Mesothelial cell of epicardium (in vitro differentiated cells): ENCODE measurements around the gene GLMP. TPM values are rescaled to one million over a fixed set of nuclear protein-coding genes. Genes with fewer than 3 reads are reported as not detected.
A peak's percentile ranks its signal among the peaks of the same experiment; 100 is the strongest.

Experiments
- DNase-seq, 2 experiments: peaks; one replicate each; pipeline ENCODE4 v3.0.0; 2021; ENCODE audit warnings: low spot score in 2 of 2; ENCODE audit not compliant: unreplicated experiment in 2 of 2
- H3K27ac Mint-ChIP-seq: 2 replicates; pipeline ENCODE4 v1.8.0; 2021; ENCODE audit warnings: mixed read lengths
- H3K27me3 Mint-ChIP-seq: 2 replicates; pipeline ENCODE4 v1.8.0; 2021; ENCODE audit warnings: low read depth, mixed read lengths
- H3K36me3 Mint-ChIP-seq: 2 replicates; pipeline ENCODE4 v1.8.0; 2021; ENCODE audit warnings: mixed read lengths
- H3K4me1 Mint-ChIP-seq: 2 replicates; pipeline ENCODE4 v1.8.0; 2021; ENCODE audit warnings: mixed read lengths
- H3K4me3 Mint-ChIP-seq: 2 replicates; pipeline ENCODE4 v1.8.0; 2021; ENCODE audit warnings: mild to moderate bottlenecking, moderate library complexity, mixed read lengths
- H3K9me3 Mint-ChIP-seq: 2 replicates; pipeline ENCODE4 v1.8.0; 2021; ENCODE audit warnings: mixed read lengths
- total RNA-seq: library from RNA; stranded (reverse); gene quantifications from 3 replicates; pipeline ENCODE4 v1.2.1, GENCODE V29; 2021
- TF ChIP-seq, protein P1 (sequence below): fragments of 200-600 bp; sonication (generic); IDR thresholded peaks from one replicate; pipeline ENCODE4 v1.5.0; 2021; ENCODE audit warnings: antibody characterized with exemption; ENCODE audit not compliant: unreplicated experiment

Gene GLMP
- total RNA-seq, 1 donor from 2014 or later, result 60.2 TPM

- TF ChIP-seq, protein P1, sequence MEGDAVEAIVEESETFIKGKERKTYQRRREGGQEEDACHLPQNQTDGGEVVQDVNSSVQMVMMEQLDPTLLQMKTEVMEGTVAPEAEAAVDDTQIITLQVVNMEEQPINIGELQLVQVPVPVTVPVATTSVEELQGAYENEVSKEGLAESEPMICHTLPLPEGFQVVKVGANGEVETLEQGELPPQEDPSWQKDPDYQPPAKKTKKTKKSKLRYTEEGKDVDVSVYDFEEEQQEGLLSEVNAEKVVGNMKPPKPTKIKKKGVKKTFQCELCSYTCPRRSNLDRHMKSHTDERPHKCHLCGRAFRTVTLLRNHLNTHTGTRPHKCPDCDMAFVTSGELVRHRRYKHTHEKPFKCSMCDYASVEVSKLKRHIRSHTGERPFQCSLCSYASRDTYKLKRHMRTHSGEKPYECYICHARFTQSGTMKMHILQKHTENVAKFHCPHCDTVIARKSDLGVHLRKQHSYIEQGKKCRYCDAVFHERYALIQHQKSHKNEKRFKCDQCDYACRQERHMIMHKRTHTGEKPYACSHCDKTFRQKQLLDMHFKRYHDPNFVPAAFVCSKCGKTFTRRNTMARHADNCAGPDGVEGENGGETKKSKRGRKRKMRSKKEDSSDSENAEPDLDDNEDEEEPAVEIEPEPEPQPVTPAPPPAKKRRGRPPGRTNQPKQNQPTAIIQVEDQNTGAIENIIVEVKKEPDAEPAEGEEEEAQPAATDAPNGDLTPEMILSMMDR, result no peak
- no peak overlapping the region for H3K4me3 Mint-ChIP-seq
Observed at GRCh38 chr1:156285437-156285836, 10.0 kb downstream of the GLMP start.

GRCh38 chr1:156284757-156285156 lies 10.7 kb downstream of the GLMP start:
- peaks cover 3% of the 10 kb centered on the region for H3K36me3 Mint-ChIP-seq
- H3K27ac Mint-ChIP-seq, result no peak overlapping the region
- peak overlapping the region; percentile 86 for H3K4me3 Mint-ChIP-seq
- no peaks in the 10 kb centered on the region for H3K27me3 Mint-ChIP-seq
- H3K9me3 Mint-ChIP-seq, result no peaks in the 10 kb centered on the region
- peaks cover 33% of the 10 kb centered on the region for H3K4me1 Mint-ChIP-seq
- TF ChIP-seq, protein P1, result no peak
- no peak for DNase-seq

More at GRCh38 chr1:156285437-156285836, 10.0 kb downstream of the GLMP start:
- Mint-ChIP-seq H3K4me1 (peaks cover 33% of the 10 kb centered on the region), H3K9me3 (no peaks in the 10 kb centered on the region), H3K36me3 (peaks cover 3% of the 10 kb centered on the region), H3K27ac (no peak overlapping the region), H3K27me3 (no peaks in the 10 kb centered on the region)
- no peak for DNase-seq

GRCh38 chr1:156284112-156284511 lies 11.4 kb downstream of the GLMP start, which contains the start of gene TMEM79:
Gene TMEM79 (plus strand): TSS chr1:156284325. CDS start chr1:156285227, 902 bp downstream.
- peak within 1 kb of the TSS; percentile 95 for H3K27ac Mint-ChIP-seq
- no peaks in the 10 kb centered on the region for H3K27me3 Mint-ChIP-seq
- no peak for DNase-seq

GRCh38 chr1:156283521-156283920 lies 12.0 kb downstream of the GLMP start:
- Mint-ChIP-seq H3K4me1 (peaks cover 33% of the 10 kb centered on the region), H3K36me3 (peaks cover under 1% of the 10 kb centered on the region), H3K9me3 (no peaks in the 10 kb centered on the region), H3K4me3 (peak overlapping the region; percentile 86), H3K27me3 (no peaks in the 10 kb centered on the region), H3K27ac (peak overlapping the region; percentile 95)
- TF ChIP-seq, protein P1, result no peak
- DNase-seq, result no peak

More at GRCh38 chr1:156284112-156284511, 11.4 kb downstream of the GLMP start, which contains the start of gene TMEM79:
- Mint-ChIP-seq H3K9me3 (no peaks in the 10 kb centered on the region), H3K4me3 (peak within 1 kb of the TSS; percentile 86), H3K36me3 (peaks cover 3% of the 10 kb centered on the region), H3K4me1 (peaks cover 33% of the 10 kb centered on the region)
- TF ChIP-seq, protein P1, result no peak

- DNase-seq, result peak; percentile 88 to 94
- Mint-ChIP-seq H3K4me1 (peaks cover 33% of the 10 kb centered on the region), H3K9me3 (no peaks in the 10 kb centered on the region), H3K36me3 (peaks cover 6% of the 10 kb centered on the region), H3K27ac (peak within 1 kb of the TSS; percentile 95), H3K4me3 (peak within 1 kb of the TSS; percentile 86), H3K27me3 (no peaks in the 10 kb centered on the region)
- TF ChIP-seq, protein P1, result no peak
Observed at GRCh38 chr1:156282479-156283222, 12.8 kb downstream of the GLMP start, which contains the start of gene SMG5. Gene SMG5 (minus strand): TSS chr1:156282825. CDS start chr1:156282680, 145 bp downstream.
